ENCODE data around the gene TMEM255A.

DNA sequence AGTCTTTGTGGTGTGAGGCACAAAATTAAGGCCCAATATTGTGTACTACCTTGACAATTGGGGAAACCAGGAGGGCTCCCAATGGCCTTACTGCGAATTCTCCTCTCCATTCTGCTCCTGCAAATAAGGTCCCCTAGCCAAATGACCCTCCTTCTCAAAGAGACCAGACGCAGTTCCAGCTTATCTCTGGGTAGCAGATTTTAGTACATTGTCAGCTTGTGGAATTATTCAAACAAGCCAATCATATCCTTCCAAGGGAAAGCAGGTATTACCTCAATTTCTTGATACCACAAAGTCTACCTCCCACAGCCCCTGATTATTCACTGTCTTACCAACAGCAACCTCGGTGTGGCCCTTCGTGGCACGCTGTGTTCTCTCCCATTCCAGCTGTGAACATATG is 68.4 kb downstream of the TMEM255A start:
- TF ChIP-seq, protein P1, sequence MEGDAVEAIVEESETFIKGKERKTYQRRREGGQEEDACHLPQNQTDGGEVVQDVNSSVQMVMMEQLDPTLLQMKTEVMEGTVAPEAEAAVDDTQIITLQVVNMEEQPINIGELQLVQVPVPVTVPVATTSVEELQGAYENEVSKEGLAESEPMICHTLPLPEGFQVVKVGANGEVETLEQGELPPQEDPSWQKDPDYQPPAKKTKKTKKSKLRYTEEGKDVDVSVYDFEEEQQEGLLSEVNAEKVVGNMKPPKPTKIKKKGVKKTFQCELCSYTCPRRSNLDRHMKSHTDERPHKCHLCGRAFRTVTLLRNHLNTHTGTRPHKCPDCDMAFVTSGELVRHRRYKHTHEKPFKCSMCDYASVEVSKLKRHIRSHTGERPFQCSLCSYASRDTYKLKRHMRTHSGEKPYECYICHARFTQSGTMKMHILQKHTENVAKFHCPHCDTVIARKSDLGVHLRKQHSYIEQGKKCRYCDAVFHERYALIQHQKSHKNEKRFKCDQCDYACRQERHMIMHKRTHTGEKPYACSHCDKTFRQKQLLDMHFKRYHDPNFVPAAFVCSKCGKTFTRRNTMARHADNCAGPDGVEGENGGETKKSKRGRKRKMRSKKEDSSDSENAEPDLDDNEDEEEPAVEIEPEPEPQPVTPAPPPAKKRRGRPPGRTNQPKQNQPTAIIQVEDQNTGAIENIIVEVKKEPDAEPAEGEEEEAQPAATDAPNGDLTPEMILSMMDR (IDR thresholded peaks at IDR 0.05), result no peak
- no peak for TF ChIP-seq POLR2A (IDR thresholded peaks at IDR 0.05)
